Heart right ventricle (tissue), 16 donors: ENCODE measurements around the gene PLEKHJ1. TPM values are rescaled to one million over a fixed set of nuclear protein-coding genes. Genes with fewer than 3 reads are reported as not detected.
A peak's percentile ranks its signal among the peaks of the same experiment; 100 is the strongest.
"Not testable (repeated sequence)": the region's sequence is repeated elsewhere in the genome, so short reads cannot be mapped to it uniquely, and the experiment has no call there.

Source experiments
- ATAC-seq, 8 donors: fragments of 200-7000 bp; cut with Tn5 transposase; one replicate each; pipeline ENCODE4 v1.9.1; 2020; ENCODE audit warnings: mild to moderate bottlenecking in 8 of 8, moderate library complexity in 8 of 8, moderate number of reproducible peaks in 1 of 8
- DNase-seq, 2 donors: peaks; one replicate each; pipeline ENCODE4 v3.0.0-alpha.2; 2020
- H3K27ac ChIP-seq, 10 donors: fragments of 200-600 bp; sonication (generic) in 2 of 10; one replicate each; pipeline versions ENCODE4 v1.5.0 to v1.8.0; 2020 to 2022; ENCODE audit warnings: mild to moderate bottlenecking in 3 of 10
- H3K27me3 ChIP-seq, 7 donors: fragments of 200-600 bp; one replicate each; pipeline ENCODE4 v1.8.0; 2021 to 2022; ENCODE audit warnings: mild to moderate bottlenecking in 2 of 7
- H3K36me3 ChIP-seq, 9 donors: fragments of 200-600 bp; sonication (generic) in 1 of 9; one replicate each; pipeline versions ENCODE4 v1.5.0 to v1.8.0; 2020 to 2022; ENCODE audit warnings: mild to moderate bottlenecking in 2 of 9
- H3K4me1 ChIP-seq, 9 donors: fragments of 200-600 bp; sonication (generic) in 1 of 9; one replicate each; pipeline versions ENCODE4 v1.5.0 to v1.8.0; 2020 to 2022; ENCODE audit warnings: mild to moderate bottlenecking in 4 of 9
- H3K4me3 ChIP-seq, 10 donors: fragments of 200-600 bp; sonication (generic) in 2 of 10; one replicate each; pipeline versions ENCODE4 v1.5.0 to v1.8.0; 2020 to 2022; ENCODE audit warnings: mild to moderate bottlenecking in 7 of 10, moderate library complexity in 2 of 10
- H3K9me3 ChIP-seq, 11 donors: fragments of 200-600 bp in 10 of 11; sonication (generic) in 2 of 11; one replicate each; pipeline versions ENCODE4 v1.5.0 to v1.8.0; 2013 to 2022; ENCODE audit warnings: mild to moderate bottlenecking in 2 of 11, control low read depth in 1 of 11, moderate library complexity in 1 of 11
- WGBS, 2 donors: extraction: QIAGEN DNeasy Blood & Tissue Kit; methylation state at CpG; one replicate each; pipeline ENCODE4 v1.1.7; 2013; ENCODE audit warnings: inconsistent platforms in 1 of 2; 5-methylcytosine and 5-hydroxymethylcytosine counted together
- intact Hi-C, 10 donors: fragments of 100-400 bp; cut with DNase I; formaldehyde crosslinking; loops; one replicate each; pipeline versions ENCODE4 v1.11.1 to v1.14.2; 2022
- polyA plus RNA-seq, 2 donors: library from polyadenylated mRNA; stranded (reverse); fragments of 200-250 nt; gene quantifications; one replicate each; pipeline ENCODE4 v1.2.3, GENCODE V29; 2013
- total RNA-seq, 10 donors: library from RNA; stranded (reverse); fragmentation: NEBNext Ultra II Directional in 3 of 10; extraction: Animal tissue kit (Norgen Biotek cat#: 25700) in 3 of 10; gene quantifications; one replicate each; pipeline versions ENCODE4 v1.2.1 to v1.2.4, GENCODE V29; 2021 to 2023
- TF ChIP-seq, protein P1 (sequence below), 9 donors: fragments of 200-600 bp; sonication (generic) in 2 of 9; IDR thresholded peaks; one replicate each; pipeline versions ENCODE4 v1.5.0 to v1.8.0; 2021 to 2022; ENCODE audit warnings: antibody characterized with exemption in 9 of 9, mild to moderate bottlenecking in 5 of 9, moderate library complexity in 1 of 9
- donor health status: Arrhythmogenic right ventricular cardiomyopathy.
- donor health status: ischemic (EF 13 %, LVEDD 7.1; RV severe dilation, severe dysfunction).
- donor health status: healthy with polysubstance abuse.
- donor health status: DM: no; HTN: yes; CAD: no.
- donor health status: DM: no; HTN: no; CAD: no.
- donor health status: ischemic (EF 25% LVEDD 6.9; RV normal size, moderate dysfunction).
- donor health status: ischemic (EF 25% LVEDD 5.7; RV mildly dilated, moderate dysfunction).
- donor health status: healthy.
- donor health status: DM: yes; HTN: yes; CAD: no.
- donor health status: Ischemic cardiomyopathy.
- donor health status: ischemic (EF 35%, LVEDD 5.7; RV mildly dilated, moderate dysfunction).
- donor health status: nonischemic (EF 11% LVEDD 7.7; RV severe dilation, severe dysfunction).
- donor health status: DM: yes; HTN: yes; CAD: no.
- donor health status: PGD.
- donor health status: ischemic (EF 29% LVEDD 5.4; RV normal size, mild dysfunction).
- donor health status: nonischemic (EF 23%, LVEDD 6.1; RV moderate dilation, normal function).

Gene PLEKHJ1
- total and polyA plus RNA-seq, 12 donors, result 40.0 to 103 (median 46.8) TPM

DNA sequence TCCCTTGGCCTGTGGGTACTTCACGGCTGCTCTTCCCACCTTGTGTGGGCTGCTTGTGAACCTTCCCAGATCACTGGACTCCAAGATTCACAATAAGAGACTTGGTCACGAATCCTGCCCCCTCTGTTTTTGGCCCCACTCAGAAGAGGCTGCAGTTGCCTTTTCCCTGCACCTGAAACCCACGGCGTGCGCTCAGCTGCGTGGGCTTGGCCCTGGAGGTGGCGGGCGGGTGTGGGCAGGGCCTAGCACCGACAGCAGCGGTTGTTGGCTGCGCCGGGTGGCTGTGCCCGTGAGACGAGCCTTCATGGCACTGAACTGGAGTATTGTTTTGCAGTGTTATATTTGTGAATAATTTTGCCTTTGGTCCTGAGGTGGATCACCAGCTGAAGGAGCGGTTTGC is 33.8 kb downstream of the PLEKHJ1 start:
- H3K36me3 ChIP-seq, result peaks cover 0 to 84% (median 7%) of the 10 kb centered on the region in 9 donors
- H3K4me1 ChIP-seq, result peaks cover 0 to 9% (median 0%) of the 10 kb centered on the region in 9 donors
- no peak overlapping the region for H3K27ac ChIP-seq
- WGBS, 2 donors, result 95% methylated on average over 15 of the region's 15 CpGs
- no peaks in the 10 kb centered on the region for H3K9me3 ChIP-seq
- no peaks in the 10 kb centered on the region for H3K27me3 ChIP-seq
- TF ChIP-seq, protein P1, sequence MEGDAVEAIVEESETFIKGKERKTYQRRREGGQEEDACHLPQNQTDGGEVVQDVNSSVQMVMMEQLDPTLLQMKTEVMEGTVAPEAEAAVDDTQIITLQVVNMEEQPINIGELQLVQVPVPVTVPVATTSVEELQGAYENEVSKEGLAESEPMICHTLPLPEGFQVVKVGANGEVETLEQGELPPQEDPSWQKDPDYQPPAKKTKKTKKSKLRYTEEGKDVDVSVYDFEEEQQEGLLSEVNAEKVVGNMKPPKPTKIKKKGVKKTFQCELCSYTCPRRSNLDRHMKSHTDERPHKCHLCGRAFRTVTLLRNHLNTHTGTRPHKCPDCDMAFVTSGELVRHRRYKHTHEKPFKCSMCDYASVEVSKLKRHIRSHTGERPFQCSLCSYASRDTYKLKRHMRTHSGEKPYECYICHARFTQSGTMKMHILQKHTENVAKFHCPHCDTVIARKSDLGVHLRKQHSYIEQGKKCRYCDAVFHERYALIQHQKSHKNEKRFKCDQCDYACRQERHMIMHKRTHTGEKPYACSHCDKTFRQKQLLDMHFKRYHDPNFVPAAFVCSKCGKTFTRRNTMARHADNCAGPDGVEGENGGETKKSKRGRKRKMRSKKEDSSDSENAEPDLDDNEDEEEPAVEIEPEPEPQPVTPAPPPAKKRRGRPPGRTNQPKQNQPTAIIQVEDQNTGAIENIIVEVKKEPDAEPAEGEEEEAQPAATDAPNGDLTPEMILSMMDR (IDR thresholded peaks at IDR 0.05), result no peak
- intact Hi-C loops, result no loop called here
- ATAC-seq, result no peak
- DNase-seq, result no peak
- H3K4me3 ChIP-seq, result no peak overlapping the region

GRCh38 chr19:2201473-2202148 is 34.5 kb downstream of the PLEKHJ1 start:
- Histone ChIP-seq H3K9me3 (no peaks in the 10 kb centered on the region), H3K27me3 (no peaks in the 10 kb centered on the region), H3K27ac (no peak overlapping the region), H3K36me3 (peaks cover 0 to 84% (median 0%) of the 10 kb centered on the region in 9 donors), H3K4me3 (no peak overlapping the region), H3K4me1 (peaks cover 0 to 9% (median 0%) of the 10 kb centered on the region in 9 donors)
- WGBS, 2 donors, result 92 to 94% methylated on average over 21 of the region's 21 CpGs
- ATAC-seq, result no peak
- TF ChIP-seq, protein P1 (IDR thresholded peaks at IDR 0.05), result no peak
- intact Hi-C loops, result no loop called here
- DNase-seq, result no peak

DNA sequence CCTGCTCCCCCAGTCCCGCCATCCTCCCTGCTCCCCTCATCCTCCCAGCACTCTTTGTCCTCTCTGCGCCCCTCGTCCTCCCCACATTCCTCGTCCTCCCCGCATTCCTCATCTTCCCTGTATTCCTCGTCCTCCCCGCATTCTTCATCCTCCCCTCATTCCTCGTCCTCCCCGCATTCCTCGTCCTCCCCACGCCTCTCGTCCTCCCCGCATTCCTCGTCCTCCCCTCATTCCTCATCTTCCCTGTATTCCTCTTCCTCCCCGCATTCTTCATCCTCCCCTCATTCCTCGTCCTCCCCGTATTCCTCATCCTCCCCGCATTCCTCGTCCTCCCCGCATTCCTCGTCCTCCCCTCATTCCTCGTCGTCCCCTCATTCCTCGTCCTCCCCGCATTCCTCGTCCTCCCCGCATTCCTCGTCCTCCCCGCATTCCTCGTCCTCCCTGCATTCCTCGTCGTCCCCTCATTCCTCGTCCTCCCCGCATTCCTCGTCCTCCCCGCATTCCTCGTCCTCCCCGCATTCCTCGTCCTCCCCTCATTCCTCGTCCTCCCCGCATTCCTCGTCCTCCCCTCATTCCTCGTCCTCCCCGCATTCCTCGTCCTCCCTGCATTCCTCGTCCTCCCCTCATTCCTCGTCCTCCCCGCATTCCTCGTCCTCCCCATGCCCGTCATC is 35.4 kb downstream of the PLEKHJ1 start:
- DNase-seq, H3K4me3 ChIP-seq, H3K27ac ChIP-seq, intact Hi-C loops, H3K4me1 ChIP-seq, H3K9me3 ChIP-seq, ATAC-seq, H3K27me3 ChIP-seq: not testable (repeated sequence)
- H3K36me3 ChIP-seq, result peaks cover 0 to 84% (median 0%) of the 10 kb centered on the region in 9 donors
- WGBS, 2 donors, result 97% methylated on average over 49 to 50 of the region's 50 CpGs

- WGBS, 2 donors, result 90 to 91% methylated on average over 37 of the region's 37 CpGs
- H3K36me3 ChIP-seq, result peaks cover 0 to 84% (median 0%) of the 10 kb centered on the region in 9 donors
These were observed 36.1 kb downstream of the PLEKHJ1 start for GRCh38 chr19:2199861-2200623.

More at GRCh38 chr19:2199861-2200623, 36.1 kb downstream of the PLEKHJ1 start:
- H3K4me1 ChIP-seq, result peaks cover 0 to 9% (median 0%) of the 10 kb centered on the region in 9 donors
- H3K9me3 ChIP-seq, result no peaks in the 10 kb centered on the region
- TF ChIP-seq, protein P1 (IDR thresholded peaks at IDR 0.05), result no peak
- H3K27me3 ChIP-seq, result no peaks in the 10 kb centered on the region
- H3K27ac ChIP-seq, result no peak overlapping the region
- DNase-seq (no peak), ATAC-seq (peak in 1 of 8 donors; percentile 7)
- intact Hi-C loops, result loop anchor here in 1 of 10 donors (5.0 kb wide), 1 partner anchor 43 kb away; no protein-coding TSS in a partner anchor
- H3K4me3 ChIP-seq, result no peak overlapping the region
